ENCODE results near the gene NMNAT2. TPM values are rescaled to one million over a fixed set of nuclear protein-coding genes. Genes with fewer than 3 reads are reported as not detected.
"Not testable (repeated sequence)": the region's sequence is repeated elsewhere in the genome, so short reads cannot be mapped to it uniquely, and the experiment has no call there.

Gene NMNAT2
- total and polyA plus RNA-seq, 3 donors from 2014 or later, result 23.6 to 52.0 (median 45.7) TPM

DNA sequence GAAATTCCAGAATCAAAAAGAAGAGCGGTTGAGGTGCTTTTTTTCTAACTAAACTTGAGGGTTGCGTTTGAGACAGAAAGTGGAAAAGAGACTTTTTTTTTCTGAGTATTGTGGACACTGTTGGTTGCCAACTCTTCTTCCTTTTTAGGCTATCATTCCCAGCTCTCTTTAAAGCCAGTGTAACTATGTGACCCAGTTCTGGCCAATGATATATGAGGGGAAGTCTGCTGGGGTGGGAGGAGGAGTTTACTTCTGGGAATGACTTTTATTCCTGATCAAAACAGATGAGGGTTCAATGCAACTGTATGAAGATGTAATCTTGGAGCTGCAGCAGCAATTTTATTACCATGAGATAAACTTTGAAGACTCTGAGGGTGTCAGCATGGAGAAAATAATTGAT is 17.3 kb upstream of the NMNAT2 start:
- WGBS, 2 donors, result 52% methylated on average over 2 of the region's 2 CpGs

DNA sequence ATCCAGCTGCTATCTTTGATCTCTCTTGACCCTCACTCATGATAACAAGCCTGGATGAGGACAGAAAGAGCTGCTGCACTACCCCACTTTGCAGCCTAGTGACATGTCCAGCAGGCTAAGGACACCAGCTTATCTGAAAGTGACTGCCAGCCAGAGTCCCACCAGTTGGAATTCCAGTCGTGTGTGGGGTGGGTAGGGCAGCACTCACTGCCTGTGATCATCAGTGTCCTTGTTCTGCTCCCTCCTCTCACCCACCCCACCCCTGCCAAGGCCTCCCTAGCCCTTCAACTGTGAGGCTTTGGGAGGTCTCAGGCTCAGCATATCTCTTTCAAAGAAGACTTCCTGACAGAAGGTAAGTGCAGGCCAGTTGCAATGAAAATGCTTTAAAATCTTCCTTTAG is 15.5 kb upstream of the NMNAT2 start:
- WGBS, 2 donors, result 21 to 45% methylated on average over 1 of the region's 1 CpG
- Histone ChIP-seq H3K4me3 (no peak overlapping the region), H3K9me3 (no peaks in the 10 kb centered on the region), H3K4me1 (peaks cover 3% of the 10 kb centered on the region), H3K36me3 (ENCODE audit: low read depth, missing control alignments) (no peaks in the 10 kb centered on the region), H3K27ac (peak overlapping the region in 1 of 2 donors; percentile 45), H3K27me3 (no peaks in the 10 kb centered on the region)
- TF ChIP-seq, protein P1, sequence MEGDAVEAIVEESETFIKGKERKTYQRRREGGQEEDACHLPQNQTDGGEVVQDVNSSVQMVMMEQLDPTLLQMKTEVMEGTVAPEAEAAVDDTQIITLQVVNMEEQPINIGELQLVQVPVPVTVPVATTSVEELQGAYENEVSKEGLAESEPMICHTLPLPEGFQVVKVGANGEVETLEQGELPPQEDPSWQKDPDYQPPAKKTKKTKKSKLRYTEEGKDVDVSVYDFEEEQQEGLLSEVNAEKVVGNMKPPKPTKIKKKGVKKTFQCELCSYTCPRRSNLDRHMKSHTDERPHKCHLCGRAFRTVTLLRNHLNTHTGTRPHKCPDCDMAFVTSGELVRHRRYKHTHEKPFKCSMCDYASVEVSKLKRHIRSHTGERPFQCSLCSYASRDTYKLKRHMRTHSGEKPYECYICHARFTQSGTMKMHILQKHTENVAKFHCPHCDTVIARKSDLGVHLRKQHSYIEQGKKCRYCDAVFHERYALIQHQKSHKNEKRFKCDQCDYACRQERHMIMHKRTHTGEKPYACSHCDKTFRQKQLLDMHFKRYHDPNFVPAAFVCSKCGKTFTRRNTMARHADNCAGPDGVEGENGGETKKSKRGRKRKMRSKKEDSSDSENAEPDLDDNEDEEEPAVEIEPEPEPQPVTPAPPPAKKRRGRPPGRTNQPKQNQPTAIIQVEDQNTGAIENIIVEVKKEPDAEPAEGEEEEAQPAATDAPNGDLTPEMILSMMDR (IDR thresholded peaks at IDR 0.05), result no peak
- TF ChIP-seq POLR2A (IDR thresholded peaks at IDR 0.05), result no peak
- peak; percentile 74 for DNase-seq
- intact Hi-C loops (cut with DNase I; ENCODE audit: low total_unique reads), result no loop called here

More for the DNA sequence above, 17.3 kb upstream of the NMNAT2 start:
- no peak overlapping the region for H3K4me3 ChIP-seq
- TF ChIP-seq, protein P1 (IDR thresholded peaks at IDR 0.05), result no peak
- TF ChIP-seq POLR2A (IDR thresholded peaks at IDR 0.05), result no peak
- no peaks in the 10 kb centered on the region for H3K9me3 ChIP-seq
- no peaks in the 10 kb centered on the region for H3K27me3 ChIP-seq
- intact Hi-C loops (cut with DNase I; ENCODE audit: low total_unique reads), result no loop called here
- peak overlapping the region; percentile 10 to 11 for H3K27ac ChIP-seq
- H3K36me3 ChIP-seq (ENCODE audit: low read depth, missing control alignments), result no peaks in the 10 kb centered on the region
- H3K4me1 ChIP-seq, result peaks cover 3% of the 10 kb centered on the region
- peak; percentile 51 for DNase-seq

DNA sequence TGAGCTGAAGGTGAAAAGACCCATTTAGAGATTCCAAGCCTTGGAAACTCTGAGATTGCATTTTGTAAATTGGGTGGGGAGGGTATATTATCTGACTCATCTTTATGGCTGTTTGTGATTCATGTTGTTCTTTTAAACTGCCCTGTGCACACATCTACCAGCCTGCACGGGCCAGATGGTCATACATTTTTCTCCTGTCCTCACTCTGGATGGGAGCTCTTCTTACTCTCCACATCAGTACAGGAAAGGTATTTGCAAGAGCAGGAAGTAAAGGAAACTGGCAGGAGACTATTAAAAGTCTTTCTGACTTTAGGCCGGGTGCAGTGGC is 14.3 kb upstream of the NMNAT2 start:
- Histone ChIP-seq H3K4me3 (no peak overlapping the region), H3K36me3 (ENCODE audit: low read depth, missing control alignments) (no peaks in the 10 kb centered on the region), H3K27ac (no peak overlapping the region), H3K27me3 (no peaks in the 10 kb centered on the region), H3K9me3 (no peaks in the 10 kb centered on the region), H3K4me1 (peaks cover 3% of the 10 kb centered on the region)
- DNase-seq, result no peak
- TF ChIP-seq, protein P1 (IDR thresholded peaks at IDR 0.05), result no peak
- no peak for TF ChIP-seq POLR2A (IDR thresholded peaks at IDR 0.05)
- 78 to 93% methylated on average over 2 of the region's 2 CpGs for WGBS, 2 donors
- intact Hi-C loops (cut with DNase I; ENCODE audit: low total_unique reads), result no loop called here

DNA sequence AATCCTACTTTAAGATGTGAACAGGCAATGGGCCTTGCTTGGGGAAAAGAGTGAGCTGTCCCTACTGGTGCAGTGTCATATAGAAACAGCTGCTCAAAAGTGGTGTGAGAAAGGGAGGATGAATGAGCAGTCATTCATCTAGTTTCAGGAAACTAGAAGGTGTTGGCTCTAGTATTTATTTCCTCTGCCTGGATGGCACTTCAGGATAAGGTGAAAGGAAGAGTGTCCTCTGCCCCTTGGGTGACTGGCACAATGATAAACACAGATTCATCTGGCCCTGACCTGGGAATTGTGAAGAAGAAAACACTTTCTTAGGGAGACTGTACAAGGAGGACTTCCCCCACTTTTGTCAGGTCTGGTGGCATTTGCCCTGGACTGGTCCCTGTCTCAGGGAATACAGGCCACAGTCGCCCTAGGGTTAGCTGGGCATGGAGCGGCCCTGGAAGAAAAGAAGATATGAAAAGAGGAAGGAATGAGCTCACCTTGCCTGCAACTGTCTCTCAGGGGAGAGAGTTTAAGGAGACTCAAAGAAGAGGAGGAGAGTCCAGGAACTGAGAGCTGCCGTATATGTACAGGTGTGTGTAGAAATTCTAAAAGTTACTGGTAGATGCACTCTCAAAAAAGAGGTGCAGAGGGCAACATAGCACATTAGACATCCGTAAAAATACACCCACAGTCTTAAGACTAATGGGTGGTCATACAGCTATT is 13.8 kb upstream of the NMNAT2 start:
- 90 to 97% methylated on average over 4 of the region's 4 CpGs for WGBS, 2 donors
- Histone ChIP-seq H3K4me1 (peaks cover 3% of the 10 kb centered on the region), H3K36me3 (ENCODE audit: low read depth, missing control alignments) (no peaks in the 10 kb centered on the region), H3K9me3 (no peaks in the 10 kb centered on the region), H3K27me3 (no peaks in the 10 kb centered on the region), H3K4me3 (no peak overlapping the region), H3K27ac (no peak overlapping the region)
- no peak for DNase-seq
- no peak for TF ChIP-seq POLR2A (IDR thresholded peaks at IDR 0.05)
- TF ChIP-seq, protein P1 (IDR thresholded peaks at IDR 0.05), result no peak
- intact Hi-C loops (cut with DNase I; ENCODE audit: low total_unique reads), result no loop called here

DNA sequence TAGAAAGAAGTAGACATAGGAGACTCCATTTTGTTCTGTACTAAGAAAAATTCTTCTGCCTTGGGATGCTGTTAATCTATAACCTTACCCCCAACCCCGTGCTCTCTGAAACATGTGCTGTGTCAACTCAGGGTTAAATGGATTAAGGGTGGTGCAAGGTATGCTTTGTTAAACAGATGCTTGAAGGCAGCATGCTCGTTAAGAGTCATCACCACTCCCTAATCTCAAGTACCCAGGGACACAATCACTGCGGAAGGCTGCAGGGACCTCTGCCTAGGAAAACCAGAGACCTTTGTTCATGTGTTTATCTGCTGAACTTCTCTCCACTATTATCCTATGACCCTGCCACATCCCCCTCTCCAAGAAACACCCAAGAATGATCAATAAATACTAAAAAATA is 9.4 kb upstream of the NMNAT2 start:
- DNase-seq; intact Hi-C loops (cut with DNase I; ENCODE audit: low total_unique reads); H3K4me3 ChIP-seq; H3K27ac ChIP-seq; H3K36me3 ChIP-seq (ENCODE audit: low read depth, missing control alignments); H3K27me3 ChIP-seq; H3K4me1 ChIP-seq; H3K9me3 ChIP-seq: not testable (repeated sequence)
- 75% methylated on average over 3 of the region's 3 CpGs; no CpG with 5 or more reads in 1 of the 2 donors for WGBS, 2 donors

Data from testis (tissue), 3 donors.